Activated CD8-positive, alpha-beta memory T cell treated with anti-CD3 and anti-CD28 coated beads, Interleukin-2, amount 50 U/mL, for 48 hours (primary cell): ENCODE data around the gene PHF23.
"Not testable (repeated sequence)": the region's sequence is repeated elsewhere in the genome, so short reads cannot be mapped to it uniquely, and the experiment has no call there.

Experiments
- DNase-seq: peaks from one replicate; pipeline ENCODE4 v3.0.0-alpha.2; 2020

PHF23 gene

GRCh38 chr17:7258731-7259554, 19.7 kb upstream of the PHF23 start:
- DNase-seq: no peak

- DNase-seq: no peak
Observed at GRCh38 chr17:7256766-7257456, 17.7 kb upstream of the PHF23 start.

GRCh38 chr17:7254511-7254910, 15.3 kb upstream of the PHF23 start:
- no peak for DNase-seq

GRCh38 chr17:7253082-7253481, 13.8 kb upstream of the PHF23 start:
- no peak for DNase-seq

DNA sequence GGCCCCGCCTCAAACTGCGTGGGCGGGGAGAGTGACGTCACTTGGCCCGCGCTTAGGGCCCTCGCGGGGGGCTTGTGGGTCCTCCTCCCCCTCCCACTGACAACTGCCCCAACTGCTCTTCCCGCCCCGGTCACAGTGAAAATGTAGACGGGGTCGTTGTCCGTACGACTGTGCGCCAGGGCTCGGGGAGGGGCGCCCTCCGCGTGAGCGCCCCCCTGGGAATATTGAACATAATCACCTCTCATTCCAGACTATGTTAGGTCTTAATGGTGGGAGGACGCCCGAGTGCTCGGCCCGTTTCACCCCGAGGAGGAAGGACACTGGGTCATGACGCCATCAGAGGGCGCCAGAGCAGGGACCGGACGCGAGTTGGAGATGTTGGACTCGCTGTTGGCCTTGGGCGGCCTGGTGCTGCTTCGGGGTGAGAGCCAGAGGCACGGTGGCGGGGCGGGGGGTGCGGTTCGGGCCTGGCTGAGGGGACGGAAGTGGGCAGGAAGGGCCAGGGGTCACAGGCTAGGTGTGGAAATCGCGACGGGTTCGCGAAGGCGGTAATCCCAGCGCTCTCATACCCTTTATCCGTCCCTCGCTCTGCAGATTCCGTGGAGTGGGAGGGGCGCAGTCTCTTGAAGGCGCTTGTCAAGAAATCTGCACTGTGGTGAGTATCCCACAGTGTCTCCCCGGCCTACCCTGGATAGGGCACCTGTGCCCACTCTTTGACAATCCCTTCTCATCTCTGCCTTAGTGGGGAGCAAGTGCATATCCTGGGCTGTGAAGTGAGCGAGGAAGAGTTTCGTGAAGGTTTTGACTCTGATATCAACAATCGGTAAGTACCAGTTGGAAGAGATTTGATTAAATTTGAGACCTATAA, 13.2 kb upstream of the PHF23 start, which contains the start of gene ELP5:
Gene ELP5 (plus strand): TSS at position 40 of the 868 bp plus-strand sequence. CDS start 336 bp downstream, at position 376.
- peak; percentile 95 for DNase-seq

DNA sequence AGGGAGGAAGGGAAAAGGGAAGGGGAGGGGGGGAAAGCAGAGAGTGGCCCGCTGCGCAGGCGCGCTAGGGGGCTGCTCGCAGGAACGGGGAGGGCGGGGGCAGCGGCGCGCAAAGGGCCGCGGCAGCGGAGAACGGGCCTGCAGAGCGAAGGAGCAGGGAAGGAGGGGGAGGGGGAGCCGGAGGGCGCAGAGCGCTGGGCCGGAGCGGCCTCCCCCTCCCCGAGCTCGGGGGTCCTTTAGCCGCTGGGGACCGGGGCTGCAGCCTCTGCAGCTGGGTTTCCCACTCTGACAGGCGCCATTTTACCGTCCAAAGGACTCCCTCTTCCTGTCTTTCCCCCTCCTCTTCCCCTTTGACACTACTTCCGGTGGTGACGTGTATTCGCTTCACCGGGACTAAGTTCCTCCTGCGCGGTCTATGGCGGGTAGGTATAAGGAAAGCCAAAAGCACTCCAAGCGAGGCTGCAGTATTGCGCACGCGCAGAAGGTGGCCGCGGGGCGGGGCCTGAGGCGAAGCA, 12.5 kb upstream of the PHF23 start, which contains the start of gene CTDNEP1:
Gene CTDNEP1 (minus strand): TSS at position 74 of the 515 bp plus-strand sequence. CDS start 438 bp downstream, outside the sequence.
- DNase-seq: peak; percentile 100

- no peak for DNase-seq
Observed at GRCh38 chr17:7250695-7251627, 11.7 kb upstream of the PHF23 start.

DNA sequence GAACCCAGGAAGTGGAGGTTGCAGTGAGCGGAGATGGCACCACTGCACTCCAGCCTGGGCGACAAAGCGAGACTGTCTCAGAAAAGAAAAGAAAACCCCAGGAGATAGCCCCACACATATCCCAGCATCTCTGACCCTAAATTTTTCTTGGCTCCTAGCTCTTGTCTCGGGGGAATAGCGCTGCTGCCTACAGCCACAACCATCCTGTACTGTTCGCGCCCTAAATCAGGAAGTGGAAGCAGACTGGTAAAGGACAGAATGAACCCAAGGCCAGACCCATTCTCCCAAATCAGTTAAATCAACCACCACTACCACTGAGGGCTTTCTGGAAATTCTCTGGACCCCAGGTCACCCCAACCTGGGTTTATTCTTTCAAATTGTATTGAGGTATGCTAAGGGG, 10.6 kb upstream of the PHF23 start:
- DNase-seq: no peak

GRCh38 chr17:7249214-7249613, 10.0 kb upstream of the PHF23 start:
- no peak for DNase-seq

- DNase-seq: no peak
Observed at GRCh38 chr17:7248796-7249195, 9.5 kb upstream of the PHF23 start.

- DNase-seq: no peak
Observed at GRCh38 chr17:7246779-7247178, 7.5 kb upstream of the PHF23 start.

- DNase-seq: not testable (repeated sequence)
Observed at GRCh38 chr17:7243838-7244237, 4.6 kb upstream of the PHF23 start.

DNA sequence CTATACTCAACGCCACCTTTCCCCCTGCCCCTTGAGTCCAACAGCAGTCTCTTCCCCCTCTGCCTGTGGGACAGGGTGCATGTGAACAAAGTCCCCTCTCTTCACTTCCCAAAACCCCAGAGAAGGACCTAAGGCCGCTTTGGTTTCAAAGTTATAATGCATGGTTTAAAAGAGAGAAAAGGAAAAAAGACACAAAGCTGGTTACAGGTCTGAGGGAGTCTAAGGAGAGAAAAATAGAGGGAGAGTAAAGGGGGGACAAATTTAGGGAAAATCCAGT, 4.1 kb upstream of the PHF23 start:
- DNase-seq: no peak

GRCh38 chr17:7242717-7243452, 3.6 kb upstream of the PHF23 start:
- DNase-seq: peak; percentile 95

DNA sequence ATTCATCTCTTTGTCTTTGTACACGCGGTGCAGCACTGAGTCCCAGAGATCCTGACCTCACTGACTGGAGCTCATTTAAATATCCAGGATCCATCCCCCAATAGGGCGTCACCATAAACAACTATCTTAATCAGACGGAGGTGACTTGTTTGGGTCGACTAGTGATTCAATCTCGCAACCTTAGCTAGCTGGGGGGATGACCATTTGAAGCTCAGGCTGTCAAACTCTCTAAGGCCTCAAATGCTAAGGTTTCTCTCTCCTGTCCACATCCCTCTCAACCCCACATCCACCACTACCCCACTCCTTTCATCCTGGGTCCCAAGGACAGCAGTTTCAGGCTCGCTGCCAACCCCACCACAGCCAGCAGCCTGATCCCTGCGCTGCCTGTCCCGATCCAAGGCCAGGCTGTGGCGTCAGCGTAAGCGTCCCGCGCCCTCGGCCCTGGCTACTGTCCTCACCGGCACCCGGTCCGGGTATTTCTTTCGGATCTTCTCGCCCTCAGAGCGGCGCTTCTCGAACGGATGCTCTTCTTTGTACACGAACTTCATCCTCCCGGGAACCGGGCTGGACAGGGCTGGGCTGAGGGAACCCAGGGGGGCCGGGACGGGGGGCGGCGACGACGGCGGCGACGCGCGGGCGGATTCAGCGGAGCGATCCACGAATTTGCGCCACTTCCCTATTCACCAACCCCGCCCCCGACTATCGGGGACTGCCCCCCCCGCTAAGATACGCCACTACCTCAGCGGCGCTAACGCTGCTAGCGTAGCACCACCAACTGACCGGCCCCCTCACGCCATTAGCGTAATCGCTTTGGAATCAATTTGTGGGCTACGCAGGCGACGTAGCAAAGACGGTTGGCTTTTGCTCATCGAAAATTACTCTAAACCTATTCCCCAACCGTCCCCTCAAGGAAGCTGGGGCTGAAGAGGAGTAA, 2.8 kb upstream of the PHF23 start, which contains the start of gene GABARAP:
Gene GABARAP (minus strand): TSS at position 667 of the 934 bp plus-strand sequence. CDS start 119 bp downstream, at position 548.
- DNase-seq: peak; percentile 99

GRCh38 chr17:7241090-7241733, 2.0 kb upstream of the PHF23 start:
- DNase-seq: no peak

DNA sequence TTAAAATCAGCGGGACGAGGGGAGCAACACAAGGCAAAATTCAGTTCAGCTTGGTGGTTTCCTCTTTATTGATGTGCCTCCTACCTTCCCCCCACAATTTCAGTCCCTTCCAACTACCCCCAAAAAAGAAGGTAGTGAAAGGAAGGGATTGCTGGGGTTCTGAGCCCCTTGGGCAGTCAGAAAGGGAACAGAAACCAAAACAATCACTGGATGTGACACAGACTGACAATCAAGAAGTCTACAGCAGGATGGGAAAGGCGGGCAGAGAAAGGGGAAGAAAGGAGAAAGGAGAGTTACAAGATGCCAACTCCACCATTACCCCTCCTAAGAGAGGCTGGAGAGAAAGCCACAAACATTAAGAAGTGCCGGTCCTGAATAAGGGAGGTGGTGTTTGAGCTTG, 1.1 kb upstream of the PHF23 start:
- no peak for DNase-seq

DNA sequence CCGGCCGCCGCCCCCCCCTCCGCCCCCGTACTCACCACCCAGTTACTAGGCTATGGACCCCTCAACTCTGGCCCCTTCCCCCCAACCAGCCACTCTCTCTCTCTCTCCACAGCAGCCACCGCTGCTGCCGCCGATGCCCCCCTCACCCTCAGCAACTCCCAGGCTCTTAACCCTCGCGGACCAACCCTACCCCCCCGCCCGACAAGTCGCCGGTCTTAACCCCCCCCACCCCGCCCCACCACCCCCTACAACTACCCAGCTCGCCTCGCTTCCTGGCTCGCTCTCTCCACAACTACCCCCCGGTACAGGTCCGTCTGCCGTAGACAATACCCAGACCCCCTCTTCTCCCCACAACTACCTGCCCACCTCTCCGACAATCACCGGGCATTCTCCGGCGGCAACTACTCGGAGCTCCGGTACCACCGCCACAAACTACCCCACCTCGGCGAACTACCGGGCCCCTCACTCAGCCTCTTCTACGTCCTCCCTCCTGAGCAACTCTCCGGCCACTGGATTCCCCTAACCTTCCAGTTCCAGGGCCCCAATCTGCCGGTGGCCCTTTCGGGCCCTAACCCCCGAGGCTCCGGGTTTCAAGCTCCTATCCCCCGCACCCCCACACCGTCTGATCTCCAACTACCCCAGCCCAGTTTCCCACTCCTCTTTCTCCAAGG, 702 bp downstream of the PHF23 start:
- no peak for DNase-seq
